COLO829 (cell line): Measurements from ENCODE around the gene GNG7.
"Not testable (repeated sequence)": the region's sequence is repeated elsewhere in the genome, so short reads cannot be mapped to it uniquely, and the experiment has no call there.

Experiments
- DNase-seq: peaks from one replicate; pipeline ENCODE4 v3.0.0; 2012; ENCODE audit warnings: low spot score

Gene GNG7

DNA sequence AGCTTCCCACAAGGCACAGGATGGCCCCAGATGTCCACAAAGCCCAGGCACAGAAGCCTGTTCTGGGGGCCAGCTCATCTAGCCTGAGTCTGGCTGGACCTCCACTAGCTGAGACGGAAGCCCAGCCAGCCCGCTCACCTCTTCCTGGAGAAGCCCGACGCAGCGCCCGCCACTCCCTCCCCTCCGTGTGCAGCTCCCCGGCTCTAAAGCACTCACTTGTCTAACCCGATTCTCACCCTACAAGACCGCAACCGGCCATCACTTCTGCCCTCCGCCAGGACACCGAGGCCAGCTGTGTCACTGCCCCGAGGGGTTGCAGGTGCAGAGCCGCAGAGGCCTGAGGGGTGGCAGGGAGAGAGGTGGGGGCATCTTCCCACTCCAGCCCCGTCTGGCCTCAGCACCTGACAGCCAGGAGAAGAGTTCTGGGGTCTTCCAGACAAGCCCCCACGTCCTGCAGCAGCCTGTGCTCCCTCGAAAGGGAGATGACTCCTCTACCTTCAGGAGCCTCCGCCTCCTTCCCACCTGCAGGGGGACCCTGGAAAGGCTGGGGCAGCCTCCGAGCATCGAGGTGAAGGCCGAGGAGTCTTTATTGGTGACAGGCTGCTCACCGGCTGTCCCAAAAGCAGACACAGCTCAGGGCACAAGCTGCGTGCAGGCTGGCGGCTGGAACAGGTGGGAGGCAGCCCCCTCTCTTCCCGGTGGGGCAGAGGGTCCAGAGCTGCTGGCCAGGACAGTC lies 24.6 kb upstream of the GNG7 start:
- DNase-seq: no peak

DNA sequence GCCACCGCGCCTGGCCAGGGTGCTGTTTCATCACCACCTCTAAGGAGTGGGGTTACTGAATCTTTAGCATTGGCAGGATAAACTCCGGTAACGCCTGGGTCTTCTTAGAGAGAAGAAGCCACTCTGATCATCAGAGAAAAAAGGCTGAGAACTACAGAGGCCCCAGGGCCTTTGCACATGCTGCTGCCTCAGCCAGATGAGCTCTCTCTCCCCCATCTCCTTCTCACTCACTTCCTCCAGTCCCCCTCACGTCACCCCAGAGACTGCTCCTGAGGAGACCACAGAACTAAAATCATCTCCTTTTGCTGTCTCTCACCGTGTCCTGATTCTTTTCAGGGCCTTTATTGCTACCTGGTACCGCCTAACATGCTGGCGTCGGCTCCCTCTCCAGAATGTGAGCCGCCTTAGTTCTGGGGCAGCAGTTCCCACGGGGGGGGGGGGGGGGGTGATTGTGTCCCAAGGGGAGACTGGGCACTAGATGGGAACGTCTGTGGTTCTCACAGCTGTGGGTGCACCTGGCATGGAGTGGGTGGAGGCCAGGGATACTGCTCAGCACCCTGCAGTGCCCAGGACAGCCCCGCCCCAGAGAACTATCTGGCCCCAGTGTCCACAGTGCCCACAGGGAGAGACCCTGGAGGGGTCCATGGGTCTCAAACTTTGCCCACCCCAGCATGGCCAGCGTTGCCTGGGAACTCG lies 23.8 kb upstream of the GNG7 start:
- DNase-seq: no peak

GRCh38 chr19:2724148-2724557 lies 21.7 kb upstream of the GNG7 start:
- no peak for DNase-seq

- DNase-seq: no peak
Observed at GRCh38 chr19:2723747-2724146, 21.3 kb upstream of the GNG7 start.

GRCh38 chr19:2723345-2723715 lies 20.8 kb upstream of the GNG7 start:
- no peak for DNase-seq

- DNase-seq: peak; percentile 81
Observed at GRCh38 chr19:2722541-2723344, 20.2 kb upstream of the GNG7 start.

- DNase-seq: no peak
Observed at GRCh38 chr19:2721570-2722540, 19.4 kb upstream of the GNG7 start.

DNA sequence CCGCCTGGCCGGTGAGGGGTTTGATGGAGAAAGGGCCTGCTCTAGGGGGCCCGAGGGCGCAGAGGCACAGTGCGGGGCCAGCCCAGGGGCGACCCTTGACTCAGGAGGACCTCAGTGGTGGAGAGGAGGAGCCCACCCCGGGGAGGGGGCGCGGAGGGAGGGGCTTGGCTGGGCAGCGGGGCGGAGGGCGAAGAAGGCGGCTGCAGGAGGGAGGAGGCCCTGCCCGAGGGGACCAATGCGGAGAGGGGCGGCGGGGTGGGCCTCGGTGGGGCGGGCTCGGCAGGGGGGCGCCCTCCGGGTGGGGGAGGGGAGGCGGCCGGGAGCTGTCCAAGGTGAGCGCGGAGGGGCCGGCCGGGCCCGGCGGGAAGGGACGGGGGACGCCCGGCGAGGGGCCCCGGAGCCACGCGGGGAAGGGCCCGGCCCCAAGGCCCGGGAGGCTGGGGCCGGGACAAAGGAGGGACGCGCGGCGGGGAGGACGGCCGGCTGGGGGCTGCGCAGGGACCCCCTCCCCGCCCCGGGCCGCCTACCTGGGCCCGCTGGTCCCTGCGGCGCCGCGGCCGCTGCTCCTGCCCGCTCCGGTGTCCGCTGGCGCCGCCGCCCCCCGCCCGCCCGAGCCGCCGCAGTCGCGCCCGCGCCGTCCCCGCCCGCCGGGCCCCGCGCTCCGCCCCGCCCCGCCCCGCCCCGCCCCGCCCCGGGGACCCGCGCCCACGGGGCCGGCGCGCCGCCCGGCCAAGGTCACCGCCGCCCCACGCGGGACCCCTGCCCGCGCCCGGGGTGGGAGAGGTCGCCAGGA lies 18.5 kb upstream of the GNG7 start, which contains the start of gene DIRAS1:
TSS of gene DIRAS1 (minus strand) at position 596 of the 793 bp plus-strand sequence. CDS start 3,566 bp downstream, outside the sequence.
- DNase-seq: no peak

- no peak for DNase-seq
Observed at GRCh38 chr19:2719920-2720776, 17.7 kb upstream of the GNG7 start.

GRCh38 chr19:2719232-2719735 lies 16.8 kb upstream of the GNG7 start:
- no peak for DNase-seq

- no peak for DNase-seq
Observed at GRCh38 chr19:2717638-2718541, 15.4 kb upstream of the GNG7 start.

DNA sequence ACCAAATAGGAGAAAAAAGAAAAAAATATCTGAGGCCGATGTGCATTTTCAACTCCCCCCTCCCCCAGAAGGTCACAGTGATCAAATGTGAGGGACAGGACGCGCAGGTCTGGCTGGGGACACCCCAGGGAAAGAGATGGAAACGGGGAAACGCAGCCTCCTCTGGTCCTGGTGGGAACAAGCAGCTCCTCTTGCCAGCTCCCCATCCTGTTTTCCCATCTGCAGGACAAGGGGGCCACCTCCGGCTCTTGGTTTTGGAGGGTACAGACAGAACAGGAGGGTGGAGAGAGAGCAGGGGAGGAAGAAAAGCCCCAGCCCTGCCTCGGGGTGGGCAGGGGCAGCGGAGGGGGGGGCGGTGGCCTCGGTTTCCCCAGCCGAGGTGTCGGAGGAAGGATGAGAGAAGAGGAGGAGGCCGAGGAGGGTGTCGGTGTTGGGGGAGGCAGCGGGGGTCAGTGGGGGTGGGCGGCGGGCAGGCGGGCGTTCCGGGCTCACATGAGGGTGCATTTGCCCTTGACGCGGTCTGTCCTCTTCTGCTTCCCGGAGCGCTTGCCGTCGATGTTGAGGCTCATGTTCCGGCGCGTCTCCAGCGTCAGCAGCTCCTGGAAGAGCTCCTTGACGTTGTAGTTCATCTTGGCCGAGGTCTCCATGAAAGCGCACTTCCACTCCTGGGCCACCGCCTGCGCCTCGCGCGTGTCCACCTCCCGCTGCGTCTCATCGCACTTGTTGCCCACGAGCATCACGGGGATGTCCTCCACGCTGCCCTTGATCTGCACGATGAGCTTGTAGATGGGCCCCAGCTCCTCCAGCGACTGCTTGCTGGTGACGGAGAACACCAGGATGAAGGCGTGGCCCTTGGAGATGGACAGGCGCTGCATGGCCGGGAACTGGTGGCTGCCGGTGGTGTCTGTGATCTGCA lies 14.5 kb upstream of the GNG7 start:
- no peak for DNase-seq

DNA sequence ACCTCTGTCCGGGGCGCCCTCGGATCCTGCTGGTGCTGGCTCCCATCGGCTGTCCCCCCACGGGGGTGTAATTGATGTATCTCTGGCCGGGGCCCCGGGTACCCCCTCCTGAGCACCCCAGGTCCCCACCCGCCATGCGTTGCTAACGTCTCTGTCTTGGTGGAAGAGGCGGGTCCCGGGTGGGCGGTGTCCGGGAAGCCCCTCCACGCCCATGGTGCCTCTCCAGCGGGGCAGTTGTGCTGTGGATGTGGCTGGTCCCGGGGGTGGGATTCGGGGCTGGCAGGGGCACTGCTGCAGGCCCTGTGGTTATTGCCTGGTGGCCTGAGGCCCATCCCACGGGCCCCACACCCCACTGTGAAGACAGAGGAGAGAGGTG lies 13.8 kb upstream of the GNG7 start:
- no peak for DNase-seq

- DNase-seq: no peak
Observed at GRCh38 chr19:2715470-2716274, 13.2 kb upstream of the GNG7 start.

- no peak for DNase-seq
Observed at GRCh38 chr19:2714531-2715269, 12.2 kb upstream of the GNG7 start.

DNA sequence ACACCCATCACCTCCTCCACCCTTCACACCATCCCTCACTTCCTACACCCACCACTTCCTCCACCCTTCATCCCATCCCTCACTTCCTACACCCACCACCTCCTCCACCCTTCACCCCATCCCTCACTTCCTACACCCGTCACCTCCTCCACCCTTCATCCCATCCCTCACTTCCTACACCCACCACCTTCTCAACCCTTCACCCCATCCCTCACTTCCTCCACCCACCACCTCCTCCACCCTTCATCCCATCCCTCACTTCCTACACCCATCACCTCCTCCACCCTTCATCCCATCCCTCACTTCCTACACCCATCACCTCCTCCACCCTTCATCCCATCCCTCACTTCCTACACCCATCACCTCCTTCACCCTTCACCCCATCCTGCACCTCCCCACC lies 11.6 kb upstream of the GNG7 start:
- DNase-seq: not testable (repeated sequence)
